K562 (cell line): Measurements from ENCODE around the gene B9D2. TPM values are rescaled to one million over a fixed set of nuclear protein-coding genes. Genes with fewer than 3 reads are reported as not detected.

Source experiments
- HDGF ChIP-seq: fragments of 450-650 bp; IDR thresholded peaks from 2 replicates; pipeline ENCODE4 v1.6.1; 2016
- LCOR ChIP-seq: sonication (generic); formaldehyde crosslinking; IDR thresholded peaks from 2 replicates; pipeline ENCODE4 v1.8.0; 2022; ENCODE audit warnings: mild to moderate bottlenecking, missing genetic modification reagents
- NR2F6 ChIP-seq: fragments of 450-650 bp; formaldehyde crosslinking; IDR thresholded peaks from 2 replicates; pipeline ENCODE4 v1.4.0; 2020; ENCODE audit warnings: mild to moderate bottlenecking
- RBFOX2 ChIP-seq: fragments of 200-400 bp; formaldehyde crosslinking; IDR thresholded peaks from 2 replicates; pipeline ENCODE4 v1.6.1; 2017; ENCODE audit warnings: low read depth, mild to moderate bottlenecking, low read length, moderate library complexity
- ZC3H8 ChIP-seq: fragments of 450-650 bp; IDR thresholded peaks from 2 replicates; pipeline ENCODE4 v1.6.1; 2017
- polyA plus RNA-seq, 8 experiments: library from polyadenylated mRNA; depleted of rRNA in 4 of 8; stranded (reverse) in 5 of 8; unstranded in 3 of 8; fragments of >200 nt; fragmentation: Nextera tagmentation in 2 of 8; fragmentation: Illumina TruSeq in 1 of 8; extraction: Ambion mirVana in 2 of 8; extraction: Trizol in 1 of 8; gene quantifications; 2 replicates each; pipeline versions ENCODE4 v1.2.1 to v1.2.3, GENCODE V29; 2011 to 2014; ENCODE audit warnings: inconsistent platforms in 1 of 8, missing spikeins in 1 of 8
- total RNA-seq, 7 experiments: library from RNA; depleted of rRNA in 6 of 7; stranded (reverse); fragments of >200 nt in 6 of 7; fragmentation: Illumina TruSeq in 2 of 7; extraction: Trizol in 2 of 7; gene quantifications; 2 replicates each; pipeline versions ENCODE4 v1.2.1 to v1.2.3, GENCODE V29; 2011 to 2021; ENCODE audit warnings: low replicate concordance in 1 of 7
- TF ChIP-seq, protein P1 (sequence below): fragments of 250-450 bp; sonication (Bioruptor Pico); IDR thresholded peaks from 2 replicates; pipeline ENCODE4 v1.5.0; 2021
- TF ChIP-seq, protein P2 (sequence below): sonication (generic); formaldehyde crosslinking; IDR thresholded peaks from 2 replicates; pipeline ENCODE4 v1.8.0; 2022; ENCODE audit warnings: mild to moderate bottlenecking, missing genetic modification reagents

The B9D2 gene
- total and polyA plus RNA-seq, 9 of the 15 experiments (the other 6 are each of a cell fraction or from before 2014, with no cell fraction given), result 0.83 to 6.9 (median 2.8) TPM

DNA sequence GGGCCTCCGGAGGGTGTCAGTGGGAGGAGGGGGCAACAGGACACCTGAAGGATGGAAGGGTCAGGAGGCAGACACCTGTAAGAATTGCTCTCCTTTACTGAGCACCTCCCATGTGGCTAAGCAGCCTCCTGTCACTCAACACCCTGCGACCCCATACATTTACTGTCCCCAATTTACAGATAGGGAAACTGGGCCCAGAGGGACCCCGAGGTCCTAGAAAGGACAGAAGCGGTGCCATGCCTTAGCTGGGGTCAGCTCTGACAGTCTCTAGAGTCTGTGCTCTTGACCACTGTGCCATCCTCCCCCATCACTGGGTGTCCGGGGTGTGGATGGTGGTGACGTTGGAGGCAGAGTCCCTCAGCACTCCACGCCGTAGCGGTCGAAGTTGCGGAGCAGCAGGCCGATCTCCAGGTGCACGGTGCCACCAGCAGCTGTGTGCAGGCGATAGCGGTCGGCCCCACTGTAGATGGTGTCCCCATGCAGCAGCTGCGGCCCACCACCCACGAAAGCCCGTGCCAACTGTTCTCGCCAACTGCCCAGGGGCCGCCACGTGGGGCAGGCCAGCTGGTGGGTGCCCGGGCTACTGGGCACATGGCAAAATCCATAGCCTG, 9.5 kb downstream of the B9D2 start (continued):
- TF ChIP-seq HDGF, result 0 out of 2 replicates have a peak, but pooled peaks have one; percentile 5
- no peak for TF ChIP-seq LCOR (CRISPR knock-in tag)
- no peak for TF ChIP-seq NR2F6 (CRISPR knock-in tag)
- TF ChIP-seq, protein P1, sequence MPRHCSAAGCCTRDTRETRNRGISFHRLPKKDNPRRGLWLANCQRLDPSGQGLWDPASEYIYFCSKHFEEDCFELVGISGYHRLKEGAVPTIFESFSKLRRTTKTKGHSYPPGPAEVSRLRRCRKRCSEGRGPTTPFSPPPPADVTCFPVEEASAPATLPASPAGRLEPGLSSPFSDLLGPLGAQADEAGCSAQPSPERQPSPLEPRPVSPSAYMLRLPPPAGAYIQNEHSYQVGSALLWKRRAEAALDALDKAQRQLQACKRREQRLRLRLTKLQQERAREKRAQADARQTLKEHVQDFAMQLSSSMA, result 0 out of 2 replicates have a peak, but pooled peaks have one; percentile 24
- TF ChIP-seq ZC3H8, result no peak
- TF ChIP-seq, protein P2, sequence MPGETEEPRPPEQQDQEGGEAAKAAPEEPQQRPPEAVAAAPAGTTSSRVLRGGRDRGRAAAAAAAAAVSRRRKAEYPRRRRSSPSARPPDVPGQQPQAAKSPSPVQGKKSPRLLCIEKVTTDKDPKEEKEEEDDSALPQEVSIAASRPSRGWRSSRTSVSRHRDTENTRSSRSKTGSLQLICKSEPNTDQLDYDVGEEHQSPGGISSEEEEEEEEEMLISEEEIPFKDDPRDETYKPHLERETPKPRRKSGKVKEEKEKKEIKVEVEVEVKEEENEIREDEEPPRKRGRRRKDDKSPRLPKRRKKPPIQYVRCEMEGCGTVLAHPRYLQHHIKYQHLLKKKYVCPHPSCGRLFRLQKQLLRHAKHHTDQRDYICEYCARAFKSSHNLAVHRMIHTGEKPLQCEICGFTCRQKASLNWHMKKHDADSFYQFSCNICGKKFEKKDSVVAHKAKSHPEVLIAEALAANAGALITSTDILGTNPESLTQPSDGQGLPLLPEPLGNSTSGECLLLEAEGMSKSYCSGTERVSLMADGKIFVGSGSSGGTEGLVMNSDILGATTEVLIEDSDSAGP (CRISPR knock-in tag), result 0 out of 2 replicates have a peak, but pooled peaks have one; percentile 26
- peak; percentile 43; the same call in 1 of the 2 replicates for TF ChIP-seq RBFOX2
